ENCODE results near the gene ZG16B.

ZG16B gene

DNA sequence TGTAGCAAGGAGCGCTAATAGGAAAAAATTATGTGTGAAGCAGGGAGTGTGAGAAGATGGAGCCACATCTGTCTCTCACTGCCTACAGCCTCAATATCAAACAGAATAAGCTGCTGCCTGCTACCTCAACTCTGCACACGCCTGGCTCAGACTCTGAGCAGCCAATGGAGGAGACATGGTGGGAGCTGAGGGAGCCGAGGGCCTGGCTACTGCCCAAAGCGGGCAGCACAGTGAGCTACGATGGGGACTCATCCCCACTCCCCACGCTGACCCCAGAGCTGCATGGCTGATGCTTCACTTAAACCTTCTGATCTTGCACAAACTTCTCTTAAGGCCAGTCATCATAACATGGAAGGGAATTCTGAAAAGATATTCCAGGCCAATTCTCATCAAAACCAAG lies 41.8 kb downstream of the ZG16B start:
- DNase-seq, result no peak

DNA sequence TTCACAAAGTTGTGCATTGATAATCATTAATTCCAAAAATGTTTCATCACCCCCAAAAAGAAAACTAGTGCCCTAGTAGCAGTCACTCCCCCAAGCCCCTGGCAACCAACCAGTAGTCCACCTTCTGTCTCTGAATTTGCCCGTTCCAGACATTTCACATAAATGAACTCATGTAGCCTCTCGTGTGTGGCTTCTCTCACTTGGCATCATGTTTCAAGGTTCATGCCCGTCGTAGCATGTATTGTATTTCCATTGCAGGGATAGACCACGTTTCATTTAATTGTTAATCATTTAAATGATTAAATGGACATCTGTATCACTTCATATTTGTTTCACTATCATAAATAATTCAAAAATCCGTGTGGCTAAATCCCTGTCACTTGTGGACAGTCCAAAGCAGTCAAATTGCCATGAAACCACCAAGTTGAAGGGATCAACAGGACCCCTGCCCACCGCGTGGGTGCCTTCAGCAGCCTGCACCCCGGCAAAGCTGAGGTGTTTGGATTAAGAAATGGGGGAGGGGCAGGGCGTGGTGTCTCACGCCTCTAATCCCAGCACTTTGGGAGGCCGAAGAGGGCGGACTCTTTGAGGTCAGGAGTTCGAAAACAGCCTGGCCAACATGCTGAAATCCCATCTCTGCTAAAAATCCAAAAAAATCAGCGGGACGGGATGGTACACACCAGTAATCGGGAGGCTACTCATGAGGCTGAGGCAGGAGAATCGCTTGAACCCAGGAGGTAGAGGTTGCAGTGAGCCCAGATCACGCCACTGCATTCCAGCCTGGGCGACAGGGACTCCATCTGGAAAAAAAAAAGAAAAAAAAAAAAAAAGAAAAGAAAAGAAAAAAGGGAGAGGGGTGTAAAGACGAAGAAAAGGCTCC lies 44.2 kb downstream of the ZG16B start:
- DNase-seq, result no peak

DNA sequence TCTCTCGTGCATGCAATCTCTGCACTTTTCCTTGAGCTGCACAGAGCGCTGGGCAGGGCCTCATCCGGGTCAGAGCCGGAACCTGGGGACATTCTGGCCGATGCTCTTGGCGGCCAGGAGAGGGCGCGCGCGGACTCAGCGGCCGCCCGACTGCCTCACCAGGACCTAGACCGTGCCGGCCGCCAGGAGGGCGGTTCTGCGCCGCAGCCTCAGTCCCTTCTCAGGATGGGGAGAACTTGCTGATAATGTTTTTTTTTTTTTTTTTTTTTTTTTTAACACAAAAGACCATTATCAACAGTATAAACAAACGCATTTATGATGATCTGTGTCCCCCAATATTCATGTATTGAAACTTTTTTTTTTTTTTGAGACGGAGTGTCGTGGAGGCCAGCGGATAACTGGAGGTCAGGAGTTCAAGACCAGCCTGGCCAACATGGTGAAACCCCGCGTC lies 44.8 kb downstream of the ZG16B start:
- DNase-seq, result peak; percentile 19

DNA sequence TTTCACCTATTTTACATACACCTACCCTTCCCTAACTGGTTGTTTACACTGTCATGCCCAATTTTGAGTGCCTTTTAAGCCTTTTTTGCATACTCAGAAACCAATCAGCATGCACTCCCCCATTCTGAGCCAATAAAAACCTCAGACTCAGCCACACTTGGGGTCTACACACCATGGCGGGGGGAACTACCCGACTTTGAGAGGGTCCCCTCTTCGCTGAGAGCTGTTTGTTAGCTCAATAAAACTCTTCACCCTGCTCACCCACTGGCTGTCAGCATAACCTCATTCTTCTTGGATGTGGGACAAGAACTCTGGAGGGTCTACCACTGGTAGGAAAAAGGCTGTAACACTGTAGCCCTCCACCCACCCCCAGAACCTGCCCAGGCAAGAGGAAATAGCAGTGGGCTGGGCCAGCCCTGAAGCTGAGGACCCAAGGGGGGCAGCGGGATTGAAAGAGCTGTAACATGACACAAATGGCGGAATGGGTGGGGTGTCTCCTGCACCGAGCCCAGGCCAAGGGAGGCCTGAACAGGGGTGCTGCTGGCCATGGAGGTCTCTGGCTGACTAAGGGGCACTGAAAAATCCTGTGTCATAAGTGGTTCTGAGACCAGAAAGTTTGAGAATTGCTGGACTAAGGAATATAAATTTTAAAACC lies 49.9 kb downstream of the ZG16B start:
- DNase-seq, result no peak

Measured in NCI-H526 treated with DMSO at 0.1 percent for 48 hours (cell line).